GM23248 (cell line): ENCODE data around the gene ZBTB2. TPM values are rescaled to one million over a fixed set of nuclear protein-coding genes. Genes with fewer than 3 reads are reported as not detected.

Experiments used
- DNase-seq: peaks from one replicate; pipeline ENCODE4 v3.0.0-alpha.2; 2015
- H2AFZ ChIP-seq: fragments of 200-600 bp; sonication (generic); 2 replicates; pipeline ENCODE4 v1.6.1; 2016; ENCODE audit warnings: antibody characterized with exemption
- H3F3A ChIP-seq: fragments of 200-600 bp; sonication (generic); 2 replicates; pipeline ENCODE4 v1.6.1; 2016; ENCODE audit warnings: mild to moderate bottlenecking, antibody characterized with exemption, mixed run types; ENCODE audit not compliant: insufficient read depth
- H3K27ac ChIP-seq: fragments of 200-600 bp; sonication (generic); 2 replicates; pipeline ENCODE4 v1.5.1; 2016; ENCODE audit warnings: mild to moderate bottlenecking
- H3K27me3 ChIP-seq: fragments of 200-600 bp; sonication (generic); replicated peaks from 2 replicates; pipeline ENCODE4 v1.6.1; 2016; ENCODE audit warnings: mild to moderate bottlenecking; ENCODE audit not compliant: insufficient read depth
- H3K36me3 ChIP-seq: fragments of 200-600 bp; sonication (generic); 2 replicates; pipeline ENCODE4 v1.6.1; 2016; ENCODE audit warnings: low read depth, mild to moderate bottlenecking
- H3K4me1 ChIP-seq: fragments of 200-600 bp; sonication (generic); 2 replicates; pipeline ENCODE4 v1.6.1; 2016; ENCODE audit warnings: mild to moderate bottlenecking; ENCODE audit not compliant: insufficient read depth
- H3K4me2 ChIP-seq: fragments of 200-600 bp; sonication (generic); one replicate; pipeline ENCODE4 v1.6.1; 2016; ENCODE audit warnings: mild to moderate bottlenecking; ENCODE audit not compliant: unreplicated experiment
- H3K4me3 ChIP-seq: fragments of 200-600 bp; sonication (generic); 2 replicates; pipeline ENCODE4 v1.5.1; 2016; ENCODE audit warnings: mild to moderate bottlenecking
- H3K79me2 ChIP-seq: fragments of 200-600 bp; sonication (generic); 2 replicates; pipeline ENCODE4 v1.6.1; 2016; ENCODE audit warnings: mild to moderate bottlenecking; ENCODE audit not compliant: insufficient read depth
- H3K9ac ChIP-seq: fragments of 200-600 bp; sonication (generic); 2 replicates; pipeline ENCODE4 v1.6.1; 2016; ENCODE audit warnings: mild to moderate bottlenecking
- H3K9me2 ChIP-seq: fragments of 200-600 bp; sonication (generic); 2 replicates; pipeline ENCODE4 v1.6.1; 2016; ENCODE audit warnings: mixed run types, mild to moderate bottlenecking, moderate library complexity; ENCODE audit not compliant: insufficient read depth
- H3K9me3 ChIP-seq: fragments of 200-600 bp; sonication (generic); one replicate; pipeline ENCODE4 v1.6.1; 2017; ENCODE audit warnings: low read depth
- H4K20me1 ChIP-seq: fragments of 200-600 bp; sonication (generic); 2 replicates; pipeline ENCODE4 v1.6.0; 2016; ENCODE audit not compliant: insufficient read depth
- EZH2 ChIP-seq: fragments of 200-600 bp; sonication (generic); IDR thresholded peaks from 2 replicates; pipeline ENCODE4 v1.6.1; 2018; ENCODE audit warnings: antibody characterized with exemption, mild to moderate bottlenecking; ENCODE audit not compliant: insufficient read depth, poor library complexity, severe bottlenecking
- EZH2phosphoT487 ChIP-seq: fragments of 200-600 bp; sonication (generic); IDR thresholded peaks from 2 replicates; pipeline ENCODE4 v1.6.1; 2018; ENCODE audit warnings: antibody characterized with exemption, moderate library complexity, mild to moderate bottlenecking, low read depth; ENCODE audit not compliant: insufficient read depth
- WGBS, 2 experiments: methylation state at CpG; one replicate each; pipeline ENCODE4 v1.1.6; 2015 to 2017; ENCODE audit warnings: low lambda C conversion rate in 2 of 2, low coverage in 1 of 2; ENCODE audit errors: missing lambda C conversion rate in 2 of 2; 5-methylcytosine and 5-hydroxymethylcytosine counted together
- in situ Hi-C: fragments of 300-500 bp; cut with MboI; formaldehyde crosslinking; loops from 2 replicates; pipeline ENCODE4 v1.15.0; 2020
- polyA plus RNA-seq: library from polyadenylated mRNA; unstranded; fragments of >200 nt; fragmentation: Nextera tagmentation; extraction: Ambion mirVana; gene quantifications from 2 replicates; pipeline ENCODE4 v1.2.1, GENCODE V29; 2016
- total RNA-seq: library from RNA; depleted of rRNA; stranded (reverse); fragments of >200 nt; shearing (Covaris generic); gene quantifications from 2 replicates; pipeline ENCODE4 v1.2.3, GENCODE V29; 2014

Gene ZBTB2
- total and polyA plus RNA-seq, 2 experiments from 2014 or later, result 9.7 to 11.6 TPM

DNA sequence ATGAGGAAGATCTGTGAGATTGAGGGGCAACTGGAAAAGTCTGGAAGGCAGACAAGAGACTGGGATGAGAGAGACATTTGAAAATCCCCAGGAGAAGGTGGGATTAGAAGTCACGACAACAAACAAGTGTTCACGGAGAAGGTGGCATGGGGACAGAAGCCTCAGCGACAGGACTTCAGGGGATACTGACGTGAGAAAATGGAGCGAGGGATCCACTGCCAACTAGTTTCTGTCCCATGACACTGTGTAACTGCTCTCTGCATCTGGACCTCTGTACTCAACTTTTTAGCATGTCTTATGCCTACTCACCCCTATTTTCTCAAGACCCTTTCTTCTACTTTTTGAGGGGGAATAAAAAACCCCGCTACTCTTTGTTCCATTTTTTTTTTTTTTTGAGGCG, 18.3 kb upstream of the ZBTB2 start:
- no peak for DNase-seq
- Histone ChIP-seq H3K27ac (no peak overlapping the region), H3K9me2 (no peaks in the 10 kb centered on the region), H4K20me1 (no peaks in the 10 kb centered on the region), H3K4me1 (no peaks in the 10 kb centered on the region), H3K79me2 (peaks cover 63% of the 10 kb centered on the region), H3K4me2 (no peak overlapping the region), H3K9me3 (no peaks in the 10 kb centered on the region), H3K36me3 (peaks cover 76% of the 10 kb centered on the region), H2AFZ (no peak overlapping the region), H3F3A (peaks cover 32% of the 10 kb centered on the region), H3K4me3 (no peak overlapping the region), H3K27me3 (no peaks in the 10 kb centered on the region), H3K9ac (no peak overlapping the region)
- 95 to 98% methylated on average over 7 of the region's 7 CpGs for WGBS, 2 experiments
- TF ChIP-seq EZH2phosphoT487 (no peak), EZH2 (no peak)
- in situ Hi-C loops, result no loop called here

GRCh38 chr6:151409260-151409659, 17.9 kb upstream of the ZBTB2 start:
- Histone ChIP-seq H3K4me2 (no peak overlapping the region), H4K20me1 (no peaks in the 10 kb centered on the region), H3K79me2 (peaks cover 67% of the 10 kb centered on the region), H2AFZ (no peak overlapping the region), H3K9ac (no peak overlapping the region), H3K9me3 (no peaks in the 10 kb centered on the region), H3K4me1 (no peaks in the 10 kb centered on the region), H3K27ac (no peak overlapping the region), H3K9me2 (no peaks in the 10 kb centered on the region), H3K27me3 (no peaks in the 10 kb centered on the region), H3K4me3 (no peak overlapping the region), H3K36me3 (peaks cover 76% of the 10 kb centered on the region), H3F3A (peaks cover 31% of the 10 kb centered on the region)
- no peak for DNase-seq
- in situ Hi-C loops, result no loop called here
- WGBS, 2 experiments, result 100% methylated on average over 2 of the region's 2 CpGs
- no peak for TF ChIP-seq EZH2phosphoT487
- no peak for TF ChIP-seq EZH2

DNA sequence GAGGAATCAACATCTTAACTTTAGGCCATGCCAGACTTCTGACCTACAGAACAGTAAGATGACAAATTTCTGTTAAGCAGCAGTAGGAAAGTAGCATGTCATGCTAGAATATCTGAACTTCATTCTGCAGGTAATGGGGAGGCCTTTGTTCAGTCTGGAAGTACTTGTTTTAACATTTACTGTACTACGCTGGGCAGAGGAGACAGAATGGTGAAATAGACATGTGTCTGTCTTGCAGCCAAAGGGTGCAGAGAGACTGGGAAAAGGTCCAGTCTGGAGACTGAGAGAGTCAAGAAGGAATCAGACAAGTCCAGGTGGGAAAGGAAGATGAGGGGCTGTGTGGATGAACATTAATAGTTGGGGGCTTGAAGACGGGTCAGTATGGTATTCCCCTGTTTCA, 17.5 kb upstream of the ZBTB2 start:
- Histone ChIP-seq H2AFZ (no peak overlapping the region), H3K79me2 (peaks cover 71% of the 10 kb centered on the region), H3K9me3 (no peaks in the 10 kb centered on the region), H3F3A (peaks cover 29% of the 10 kb centered on the region), H4K20me1 (no peaks in the 10 kb centered on the region), H3K9me2 (no peaks in the 10 kb centered on the region), H3K4me3 (no peak overlapping the region), H3K4me2 (no peak overlapping the region), H3K4me1 (no peaks in the 10 kb centered on the region), H3K27ac (no peak overlapping the region), H3K9ac (no peak overlapping the region), H3K27me3 (no peaks in the 10 kb centered on the region), H3K36me3 (peaks cover 73% of the 10 kb centered on the region)
- TF ChIP-seq EZH2phosphoT487 (no peak), EZH2 (no peak)
- no peak for DNase-seq
- in situ Hi-C loops, result no loop called here
- WGBS, 2 experiments, result 80% methylated on average over 2 of the region's 2 CpGs

DNA sequence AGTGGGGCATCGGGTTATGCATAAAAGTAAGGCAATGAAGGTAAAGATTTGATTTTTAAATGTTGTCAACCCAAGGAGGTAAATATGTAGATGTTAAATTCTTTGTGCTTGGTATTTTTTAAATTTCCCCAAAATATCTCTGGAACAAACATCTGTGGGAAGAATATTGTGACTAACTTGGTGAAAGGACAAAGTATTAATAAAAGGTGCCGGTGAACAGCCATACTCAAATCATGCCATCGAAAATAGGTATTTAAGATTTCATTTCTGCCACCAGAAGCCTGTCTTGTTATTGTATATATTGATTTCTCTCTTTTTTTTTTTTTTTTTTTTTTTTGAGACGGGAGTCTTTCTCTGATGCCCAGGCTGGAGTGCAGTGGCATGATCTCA, 12.6 kb upstream of the ZBTB2 start:
- DNase-seq, result no peak

GRCh38 chr6:151402228-151402627, 10.9 kb upstream of the ZBTB2 start:
- Histone ChIP-seq H3K4me2 (no peak overlapping the region), H2AFZ (no peak overlapping the region), H3K4me1 (peaks cover 13% of the 10 kb centered on the region), H4K20me1 (peaks cover 5% of the 10 kb centered on the region; the same call in 1 of the 2 replicates), H3K9ac (no peak overlapping the region), H3K27me3 (no peaks in the 10 kb centered on the region), H3K36me3 (peaks cover 32% of the 10 kb centered on the region), H3K9me3 (no peaks in the 10 kb centered on the region), H3K4me3 (no peak overlapping the region), H3F3A (peaks cover 51% of the 10 kb centered on the region), H3K27ac (no peak overlapping the region), H3K79me2 (peaks cover 100% of the 10 kb centered on the region), H3K9me2 (no peaks in the 10 kb centered on the region)
- TF ChIP-seq EZH2 (no peak), EZH2phosphoT487 (no peak)
- in situ Hi-C loops, result no loop called here
- no peak for DNase-seq
- 95 to 100% methylated on average over 1 of the region's 1 CpG for whole genome bisulfite sequencing, 2 experiments

More for the DNA sequence above, 12.6 kb upstream of the ZBTB2 start:
- H3K4me2 ChIP-seq, result no peak overlapping the region
- no peak overlapping the region for H2AFZ ChIP-seq
- H3K9me3 ChIP-seq, result no peaks in the 10 kb centered on the region
- no peak overlapping the region for H3K4me3 ChIP-seq
- no peak overlapping the region for H3K27ac ChIP-seq
- no peaks in the 10 kb centered on the region for H3K27me3 ChIP-seq
- H3F3A ChIP-seq, result peaks cover 56% of the 10 kb centered on the region
- H3K4me1 ChIP-seq, result peaks cover 13% of the 10 kb centered on the region
- peaks cover 47% of the 10 kb centered on the region for H3K36me3 ChIP-seq
- peaks cover 99% of the 10 kb centered on the region for H3K79me2 ChIP-seq
- peaks cover 5% of the 10 kb centered on the region; the same call in 1 of the 2 replicates for H4K20me1 ChIP-seq
- TF ChIP-seq EZH2 (no peak), EZH2phosphoT487 (no peak)
- whole genome bisulfite sequencing, 2 experiments, result 87 to 98% methylated on average over 3 to 4 of the region's 4 CpGs
- H3K9me2 ChIP-seq, result no peaks in the 10 kb centered on the region
- in situ Hi-C loops, result no loop called here
- no peak overlapping the region for H3K9ac ChIP-seq
